RPMI8226 (cell line): ENCODE results near the gene FOXD4L3.
"Not testable (repeated sequence)": the region's sequence is repeated elsewhere in the genome, so short reads cannot be mapped to it uniquely, and the experiment has no call there.

ENCODE experiments used
- DNase-seq: peaks from one replicate; pipeline ENCODE4 v3.0.0-alpha.2; 2015

FOXD4L3 gene

GRCh38 chr9:68302567-68302966, at the start of gene FOXD4L3:
Gene FOXD4L3 (plus strand): TSS chr9:68302867. CDS start chr9:68302952, 85 bp downstream.
- DNase-seq: not testable (repeated sequence)

- DNase-seq: not testable (repeated sequence)
Observed at GRCh38 chr9:68281041-68281440, 21.6 kb upstream of the FOXD4L3 start.

- DNase-seq: not testable (repeated sequence)
Observed at GRCh38 chr9:68303771-68304170, 1.1 kb downstream of the FOXD4L3 start.

- DNase-seq: not testable (repeated sequence)
Observed at GRCh38 chr9:68304212-68304611, 1.5 kb downstream of the FOXD4L3 start.

GRCh38 chr9:68304777-68305176, 2.1 kb downstream of the FOXD4L3 start:
- not testable (repeated sequence) for DNase-seq

- not testable (repeated sequence) for DNase-seq
Observed at GRCh38 chr9:68305680-68306285, 3.1 kb downstream of the FOXD4L3 start.

GRCh38 chr9:68306391-68306964, 3.8 kb downstream of the FOXD4L3 start:
- not testable (repeated sequence) for DNase-seq

- DNase-seq: not testable (repeated sequence)
Observed at GRCh38 chr9:68307127-68307526, 4.5 kb downstream of the FOXD4L3 start.

GRCh38 chr9:68307654-68308053, 5.0 kb downstream of the FOXD4L3 start:
- not testable (repeated sequence) for DNase-seq

GRCh38 chr9:68311208-68311607, 8.5 kb downstream of the FOXD4L3 start:
- DNase-seq: not testable (repeated sequence)

GRCh38 chr9:68318209-68318608, 15.5 kb downstream of the FOXD4L3 start:
- DNase-seq: not testable (repeated sequence)

- not testable (repeated sequence) for DNase-seq
Observed at GRCh38 chr9:68323749-68324148, 21.1 kb downstream of the FOXD4L3 start.

- DNase-seq: not testable (repeated sequence)
Observed at GRCh38 chr9:68324518-68324917, 21.9 kb downstream of the FOXD4L3 start.

- DNase-seq: not testable (repeated sequence)
Observed at GRCh38 chr9:68329106-68329505, 26.4 kb downstream of the FOXD4L3 start.

- DNase-seq: not testable (repeated sequence)
Observed at GRCh38 chr9:68330531-68331173, 28.0 kb downstream of the FOXD4L3 start.

- DNase-seq: not testable (repeated sequence)
Observed at GRCh38 chr9:68332122-68332521, 29.5 kb downstream of the FOXD4L3 start.

- DNase-seq: not testable (repeated sequence)
Observed at GRCh38 chr9:68335935-68336334, 33.3 kb downstream of the FOXD4L3 start.

- not testable (repeated sequence) for DNase-seq
Observed at GRCh38 chr9:68336639-68337339, 34.1 kb downstream of the FOXD4L3 start.

GRCh38 chr9:68338000-68338399, 35.3 kb downstream of the FOXD4L3 start:
- not testable (repeated sequence) for DNase-seq

- not testable (repeated sequence) for DNase-seq
Observed at GRCh38 chr9:68342265-68343025, 39.8 kb downstream of the FOXD4L3 start.

GRCh38 chr9:68343242-68343641, 40.6 kb downstream of the FOXD4L3 start:
- not testable (repeated sequence) for DNase-seq

- DNase-seq: not testable (repeated sequence)
Observed at GRCh38 chr9:68343992-68344391, 41.3 kb downstream of the FOXD4L3 start.
